Activated CD4-positive, alpha-beta memory T cell treated with anti-CD3 and anti-CD28 coated beads for 36 hours (primary cell): Measurements from ENCODE around the gene MAD1L1. TPM values are rescaled to one million over a fixed set of nuclear protein-coding genes. Genes with fewer than 3 reads are reported as not detected.
"Not testable (repeated sequence)": the region's sequence is repeated elsewhere in the genome, so short reads cannot be mapped to it uniquely, and the experiment has no call there.

Experiments
- CTCF ChIA-PET: fragments of 350-600 bp; sonication (Branson Sonifier 250); formaldehyde crosslinking; loops from one replicate; lab custom pipeline; 2021; ENCODE audit warnings: antibody characterized with exemption, inconsistent platforms; lab: Charles Lee
- POLR2A ChIA-PET: fragments of 350-600 bp; sonication (Branson Sonifier 250); formaldehyde crosslinking; loops from one replicate; lab custom pipeline; 2021; ENCODE audit warnings: antibody characterized with exemption; lab: Charles Lee
- DNase-seq: peaks from one replicate; pipeline ENCODE4 v3.0.0-alpha.2; 2020
- H3K27ac Mint-ChIP-seq: one replicate; pipeline ENCODE4 v1.8.0; 2021; ENCODE audit warnings: mixed read lengths
- H3K27me3 Mint-ChIP-seq: one replicate; pipeline ENCODE4 v1.8.0; 2021; ENCODE audit warnings: mixed read lengths
- H3K36me3 Mint-ChIP-seq: one replicate; pipeline ENCODE4 v1.8.0; 2021; ENCODE audit warnings: mixed read lengths
- H3K4me1 Mint-ChIP-seq: one replicate; pipeline ENCODE4 v1.8.0; 2021; ENCODE audit warnings: low read depth, mixed read lengths
- H3K4me3 Mint-ChIP-seq: one replicate; pipeline ENCODE4 v1.8.0; 2021; ENCODE audit warnings: mild to moderate bottlenecking, mixed read lengths
- H3K9me3 Mint-ChIP-seq: one replicate; pipeline ENCODE4 v1.8.0; 2021; ENCODE audit warnings: mixed read lengths
- intact Hi-C: fragments of 100-400 bp; cut with micrococcal nuclease; formaldehyde crosslinking; loops from one replicate; pipeline ENCODE4 v1.15.1; 2023
- total RNA-seq, 2 experiments: library from RNA; stranded (reverse); gene quantifications; one replicate each; pipeline ENCODE4 v1.2.3, GENCODE V29; 2021

Gene MAD1L1
- total RNA-seq, 2 experiments from 2014 or later: 44.4 to 47.8 TPM

- no peak overlapping the region for H3K4me3 Mint-ChIP-seq
- H3K27ac Mint-ChIP-seq: no peak overlapping the region
- intact Hi-C loops: no loop called here
- H3K4me1 Mint-ChIP-seq: peaks cover 14% of the 10 kb centered on the region
- POLR2A ChIA-PET: no interaction called here
- no peak for DNase-seq
- H3K36me3 Mint-ChIP-seq: peaks cover 8% of the 10 kb centered on the region
- H3K9me3 Mint-ChIP-seq: peaks cover 13% of the 10 kb centered on the region
- H3K27me3 Mint-ChIP-seq: no peaks in the 10 kb centered on the region
- CTCF ChIA-PET: no interaction called here
These were observed 170.1 kb downstream of the MAD1L1 start for GRCh38 chr7:2062648-2063047.

- ChIA-PET POLR2A (no interaction called here), CTCF (no interaction called here)
- no peak for DNase-seq
- no peaks in the 10 kb centered on the region for H3K27me3 Mint-ChIP-seq
- H3K4me1 Mint-ChIP-seq: peaks cover 7% of the 10 kb centered on the region
- peaks cover 8% of the 10 kb centered on the region for H3K36me3 Mint-ChIP-seq
- intact Hi-C loops: no loop called here
- no peak overlapping the region for H3K27ac Mint-ChIP-seq
- H3K9me3 Mint-ChIP-seq: peaks cover 13% of the 10 kb centered on the region
- no peak overlapping the region for H3K4me3 Mint-ChIP-seq
These were observed 172.0 kb downstream of the MAD1L1 start for GRCh38 chr7:2060701-2061100.

- no peak overlapping the region for H3K27ac Mint-ChIP-seq
- H3K9me3 Mint-ChIP-seq: peaks cover 13% of the 10 kb centered on the region
- H3K36me3 Mint-ChIP-seq: peaks cover 8% of the 10 kb centered on the region
- ChIA-PET CTCF (no interaction called here), POLR2A (no interaction called here)
- DNase-seq: no peak
- H3K4me3 Mint-ChIP-seq: no peak overlapping the region
- intact Hi-C loops: no loop called here
- no peaks in the 10 kb centered on the region for H3K27me3 Mint-ChIP-seq
- H3K4me1 Mint-ChIP-seq: peaks cover 7% of the 10 kb centered on the region
These were observed 172.6 kb downstream of the MAD1L1 start for GRCh38 chr7:2059964-2060700.

GRCh38 chr7:2058246-2058645 is 174.5 kb downstream of the MAD1L1 start:
- intact Hi-C loops, H3K27ac Mint-ChIP-seq, H3K4me1 Mint-ChIP-seq, H3K36me3 Mint-ChIP-seq, CTCF ChIA-PET, H3K4me3 Mint-ChIP-seq, DNase-seq, POLR2A ChIA-PET, H3K27me3 Mint-ChIP-seq: not testable (repeated sequence)
- H3K9me3 Mint-ChIP-seq: peaks cover 13% of the 10 kb centered on the region

- CTCF ChIA-PET: no interaction called here
- POLR2A ChIA-PET: no interaction called here
- Mint-ChIP-seq H3K36me3 (peaks cover 9% of the 10 kb centered on the region), H3K4me3 (no peak overlapping the region), H3K27ac (no peak overlapping the region), H3K27me3 (no peaks in the 10 kb centered on the region), H3K9me3 (peaks cover 13% of the 10 kb centered on the region), H3K4me1 (no peaks in the 10 kb centered on the region)
- intact Hi-C loops: no loop called here
- no peak for DNase-seq
These were observed 176.8 kb downstream of the MAD1L1 start for GRCh38 chr7:2055956-2056355.

- intact Hi-C loops: no loop called here
- peaks cover 4% of the 10 kb centered on the region for H3K9me3 Mint-ChIP-seq
- H3K4me3 Mint-ChIP-seq: no peak overlapping the region
- no peaks in the 10 kb centered on the region for H3K4me1 Mint-ChIP-seq
- POLR2A ChIA-PET: no interaction called here
- CTCF ChIA-PET: no interaction called here
- peaks cover 5% of the 10 kb centered on the region for H3K36me3 Mint-ChIP-seq
- H3K27me3 Mint-ChIP-seq: no peaks in the 10 kb centered on the region
- no peak for DNase-seq
- no peak overlapping the region for H3K27ac Mint-ChIP-seq
These were observed 177.8 kb downstream of the MAD1L1 start for GRCh38 chr7:2054927-2055326.

- H3K27ac Mint-ChIP-seq: no peak overlapping the region
- ChIA-PET CTCF (no interaction called here), POLR2A (no interaction called here)
- H3K9me3 Mint-ChIP-seq: no peaks in the 10 kb centered on the region
- intact Hi-C loops: no loop called here
- no peaks in the 10 kb centered on the region for H3K27me3 Mint-ChIP-seq
- H3K4me1 Mint-ChIP-seq: no peaks in the 10 kb centered on the region
- H3K36me3 Mint-ChIP-seq: peaks cover 1% of the 10 kb centered on the region
- DNase-seq: no peak
- no peak overlapping the region for H3K4me3 Mint-ChIP-seq
These were observed 179.3 kb downstream of the MAD1L1 start for GRCh38 chr7:2053395-2053794.

- intact Hi-C loops: no loop called here
- Mint-ChIP-seq H3K27me3 (no peaks in the 10 kb centered on the region), H3K27ac (no peak overlapping the region), H3K9me3 (no peaks in the 10 kb centered on the region), H3K36me3 (peaks cover 1% of the 10 kb centered on the region), H3K4me3 (no peak overlapping the region), H3K4me1 (no peaks in the 10 kb centered on the region)
- ChIA-PET POLR2A (no interaction called here), CTCF (no interaction called here)
- no peak for DNase-seq
These were observed 180.1 kb downstream of the MAD1L1 start for GRCh38 chr7:2052657-2053048.

GRCh38 chr7:2051707-2052656 is 180.8 kb downstream of the MAD1L1 start:
- no peaks in the 10 kb centered on the region for H3K4me1 Mint-ChIP-seq
- H3K9me3 Mint-ChIP-seq: no peaks in the 10 kb centered on the region
- H3K4me3 Mint-ChIP-seq: no peak overlapping the region
- CTCF ChIA-PET: no interaction called here
- POLR2A ChIA-PET: no interaction called here
- H3K36me3 Mint-ChIP-seq: peaks cover 1% of the 10 kb centered on the region
- DNase-seq: no peak
- H3K27me3 Mint-ChIP-seq: no peaks in the 10 kb centered on the region
- no peak overlapping the region for H3K27ac Mint-ChIP-seq
- intact Hi-C loops: no loop called here

GRCh38 chr7:2050511-2050866 is 182.3 kb downstream of the MAD1L1 start:
- CTCF ChIA-PET: no interaction called here
- no peak overlapping the region for H3K27ac Mint-ChIP-seq
- H3K4me1 Mint-ChIP-seq: no peaks in the 10 kb centered on the region
- H3K36me3 Mint-ChIP-seq: peaks cover 1% of the 10 kb centered on the region
- intact Hi-C loops: no loop called here
- H3K9me3 Mint-ChIP-seq: no peaks in the 10 kb centered on the region
- DNase-seq: no peak
- H3K27me3 Mint-ChIP-seq: no peaks in the 10 kb centered on the region
- H3K4me3 Mint-ChIP-seq: no peak overlapping the region
- POLR2A ChIA-PET: no interaction called here

- Mint-ChIP-seq H3K9me3 (no peaks in the 10 kb centered on the region), H3K4me1 (no peaks in the 10 kb centered on the region), H3K4me3 (no peak overlapping the region), H3K27me3 (no peaks in the 10 kb centered on the region), H3K36me3 (peaks cover 1% of the 10 kb centered on the region), H3K27ac (no peak overlapping the region)
- ChIA-PET POLR2A (no interaction called here), CTCF (no interaction called here)
- intact Hi-C loops: no loop called here
- no peak for DNase-seq
These were observed 182.8 kb downstream of the MAD1L1 start for GRCh38 chr7:2049782-2050510.

GRCh38 chr7:2049111-2049781 is 183.5 kb downstream of the MAD1L1 start:
- intact Hi-C loops: no loop called here
- Mint-ChIP-seq H3K4me1 (no peaks in the 10 kb centered on the region), H3K27ac (no peak overlapping the region), H3K36me3 (peaks cover under 1% of the 10 kb centered on the region), H3K27me3 (no peaks in the 10 kb centered on the region), H3K4me3 (no peak overlapping the region), H3K9me3 (no peaks in the 10 kb centered on the region)
- POLR2A ChIA-PET: no interaction called here
- CTCF ChIA-PET: no interaction called here
- no peak for DNase-seq
